Measurements from ENCODE around the gene NDUFS8. TPM values are rescaled to one million over a fixed set of nuclear protein-coding genes. Genes with fewer than 3 reads are reported as not detected.

The NDUFS8 gene
- total RNA-seq, 4 donors from 2014 or later: 112 to 192 (median 135) TPM

DNA sequence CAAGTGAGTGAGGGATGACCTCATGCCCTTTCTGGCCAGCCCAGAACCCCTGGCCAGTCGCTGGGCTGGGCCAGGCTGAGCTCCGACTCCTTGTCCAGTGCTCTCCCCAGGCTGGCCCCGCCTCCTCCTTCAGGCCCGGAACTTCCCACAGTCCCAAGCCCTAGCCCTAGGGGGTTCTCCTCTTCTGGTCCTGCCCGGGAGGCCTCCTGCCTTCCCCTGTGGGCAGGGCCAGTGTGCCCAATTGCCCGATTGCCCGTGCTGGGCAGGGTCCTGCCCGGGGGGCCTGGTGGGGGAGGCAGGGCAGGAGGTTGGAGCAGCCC lies 12.5 kb downstream of the NDUFS8 start:
- Histone ChIP-seq H3K36me3 (peaks cover 12 to 62% (median 28%) of the 10 kb centered on the region in 3 donors), H3K27ac (peak overlapping the region in 3 of 4 donors; percentile 45 to 52 (median 47)), H3K4me3 (no peak overlapping the region), H3K9me3 (no peaks in the 10 kb centered on the region), H3K4me1 (peaks cover 31 to 70% (median 46%) of the 10 kb centered on the region in 3 donors), H3K27me3 (no peaks in the 10 kb centered on the region)
- no peak for DNase-seq
- intact Hi-C loops (cut with DNase I): no loop called here
- TF ChIP-seq CTCF (IDR thresholded peaks at IDR 0.05) (no peak), POLR2A (IDR thresholded peaks at IDR 0.05) (no peak)
- WGBS, 2 donors: no CpG with 5 or more reads among the region's 8 CpGs

GRCh38 chr11:68043349-68044144 lies 13.1 kb downstream of the NDUFS8 start:
- intact Hi-C loops (cut with DNase I): no loop called here
- H3K27me3 ChIP-seq: no peaks in the 10 kb centered on the region
- DNase-seq: no peak
- peak overlapping the region in 3 of 4 donors; percentile 45 to 52 (median 47) for H3K27ac ChIP-seq
- TF ChIP-seq CTCF (IDR thresholded peaks at IDR 0.05) (no peak), POLR2A (IDR thresholded peaks at IDR 0.05) (no peak)
- H3K36me3 ChIP-seq: peaks cover 12 to 68% (median 28%) of the 10 kb centered on the region in 3 donors
- no peak overlapping the region for H3K4me3 ChIP-seq
- no CpG with 5 or more reads among the region's 36 CpGs for WGBS, 2 donors
- H3K9me3 ChIP-seq: no peaks in the 10 kb centered on the region
- H3K4me1 ChIP-seq: peaks cover 25 to 66% (median 41%) of the 10 kb centered on the region in 3 donors

DNA sequence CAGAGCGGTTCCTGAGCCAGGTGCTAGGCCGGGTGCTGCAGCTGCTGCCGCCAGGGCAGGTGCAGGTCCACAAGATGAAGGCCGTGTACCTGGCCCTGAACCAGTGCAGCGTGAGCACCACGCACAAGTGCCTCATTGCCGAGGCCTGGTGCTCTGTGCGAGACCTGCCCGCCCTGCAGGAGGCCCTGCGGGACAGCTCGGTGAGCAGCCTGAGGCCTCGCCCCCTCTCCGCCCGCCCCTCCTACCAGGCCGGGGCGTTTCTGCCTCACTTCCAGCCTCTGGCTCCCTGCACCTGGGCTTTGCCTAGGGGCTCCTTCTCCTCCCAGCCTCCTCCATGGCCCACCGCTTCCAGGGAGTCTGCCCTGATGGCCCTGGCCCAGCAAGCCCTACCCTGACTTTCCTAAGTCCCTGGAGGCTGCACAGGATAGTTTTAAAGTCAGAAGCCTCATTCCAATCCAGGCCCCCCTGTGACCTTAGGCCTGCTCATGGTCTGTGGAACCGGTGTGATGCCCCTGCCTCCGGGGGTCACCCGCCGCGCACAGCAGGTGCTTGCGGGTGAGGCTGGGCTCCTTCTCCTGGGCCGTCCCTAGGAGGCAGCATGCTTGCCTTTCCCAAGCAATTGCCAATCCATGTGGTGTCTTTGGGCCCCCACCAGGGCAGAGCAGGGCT lies 13.8 kb downstream of the NDUFS8 start:
- DNase-seq: no peak
- intact Hi-C loops (cut with DNase I): no loop called here
- peaks cover 19 to 75% (median 30%) of the 10 kb centered on the region in 3 donors for H3K36me3 ChIP-seq
- H3K27ac ChIP-seq: no peak overlapping the region
- WGBS, 2 donors: 63 to 100% methylated on average over 1 to 2 of the region's 24 CpGs
- TF ChIP-seq CTCF (IDR thresholded peaks at IDR 0.05): no peak
- TF ChIP-seq POLR2A (IDR thresholded peaks at IDR 0.05): no peak
- no peaks in the 10 kb centered on the region for H3K27me3 ChIP-seq
- peaks cover 23 to 59% (median 34%) of the 10 kb centered on the region in 3 donors for H3K4me1 ChIP-seq
- no peaks in the 10 kb centered on the region for H3K9me3 ChIP-seq
- no peak overlapping the region for H3K4me3 ChIP-seq

DNA sequence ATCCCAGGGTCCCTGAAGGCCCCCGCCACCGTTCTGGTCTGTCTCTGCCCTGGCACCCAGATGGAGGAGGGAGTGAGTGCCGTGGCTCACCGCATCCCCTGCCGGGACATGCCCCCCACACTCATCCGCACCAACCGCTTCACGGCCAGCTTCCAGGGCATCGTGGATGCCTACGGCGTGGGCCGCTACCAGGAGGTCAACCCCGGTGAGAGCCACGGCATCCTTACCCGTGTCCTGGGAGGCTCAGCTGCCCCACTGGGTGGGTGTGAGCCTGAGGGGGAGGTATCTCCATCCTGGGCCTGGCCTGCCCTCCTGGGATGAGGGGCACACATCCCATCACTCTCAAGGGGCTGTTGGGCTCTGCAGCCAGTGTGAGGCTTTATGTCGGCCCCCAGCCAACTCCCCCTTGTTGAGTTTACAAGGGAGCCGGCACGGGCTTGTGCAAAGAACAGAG lies 14.4 kb downstream of the NDUFS8 start:
- peaks cover 16 to 52% (median 28%) of the 10 kb centered on the region in 3 donors for H3K4me1 ChIP-seq
- no peak overlapping the region for H3K27ac ChIP-seq
- TF ChIP-seq CTCF (IDR thresholded peaks at IDR 0.05) (no peak), POLR2A (IDR thresholded peaks at IDR 0.05) (no peak)
- no peaks in the 10 kb centered on the region for H3K9me3 ChIP-seq
- intact Hi-C loops (cut with DNase I): no loop called here
- 93 to 100% methylated on average over 1 to 8 of the region's 18 CpGs for WGBS, 2 donors
- H3K36me3 ChIP-seq: peaks cover 24 to 82% (median 35%) of the 10 kb centered on the region in 3 donors
- DNase-seq: no peak
- H3K27me3 ChIP-seq: no peaks in the 10 kb centered on the region
- H3K4me3 ChIP-seq: no peak overlapping the region
